ENCODE results near the gene ROCK2.

Gene ROCK2

DNA sequence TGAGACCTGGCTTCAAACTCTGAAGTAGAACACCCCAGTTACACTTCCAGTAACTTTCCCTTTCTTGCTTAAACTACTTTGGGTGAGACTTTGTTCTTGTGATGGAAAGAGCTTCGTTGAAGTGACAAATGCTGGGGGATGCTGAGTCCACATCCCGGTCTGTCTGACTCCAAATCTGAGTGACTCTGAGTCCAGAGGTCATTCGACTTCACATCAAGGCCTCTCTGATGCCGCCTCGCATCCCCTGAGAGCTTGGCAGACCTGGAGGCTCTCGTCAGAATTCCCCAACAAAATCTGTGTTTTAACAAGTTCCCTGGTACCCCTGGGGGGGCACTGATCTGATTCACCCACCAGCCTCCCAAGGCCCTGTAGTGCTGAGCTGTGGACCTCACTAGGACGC is 31.6 kb upstream of the ROCK2 start:
- TF ChIP-seq JUND (IDR thresholded peaks at IDR 0.05; ENCODE audit: low read depth): no peak
- in situ Hi-C loops (cut with HindIII; ENCODE audit: low pct_unique_long_range_greater_than_20kb, low sequenced_read_pairs): no loop called here
- DNase-seq (ENCODE audit: low read depth in 1 of 2, low spot score in 1 of 2): no peak

DNA sequence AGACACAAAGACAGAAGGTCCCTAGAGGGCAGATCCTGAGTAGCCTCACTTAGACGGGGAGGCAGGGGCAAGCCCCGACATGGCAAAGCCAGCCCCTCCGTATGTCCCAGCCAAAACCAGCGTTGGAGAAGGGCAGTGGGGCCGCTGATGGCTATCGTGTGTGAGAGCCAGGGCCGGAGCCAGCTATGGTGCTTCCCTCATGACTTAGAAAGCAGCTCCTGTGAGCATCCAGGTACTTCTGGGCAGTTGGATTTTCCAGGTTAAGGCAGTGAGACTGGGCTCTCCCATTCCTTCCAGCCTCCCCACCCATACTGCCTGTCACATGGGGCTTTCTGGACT is 31.2 kb upstream of the ROCK2 start:
- in situ Hi-C loops (cut with HindIII; ENCODE audit: low pct_unique_long_range_greater_than_20kb, low sequenced_read_pairs): no loop called here
- no peak for TF ChIP-seq JUND (IDR thresholded peaks at IDR 0.05; ENCODE audit: low read depth)
- DNase-seq (ENCODE audit: low read depth in 1 of 2, low spot score in 1 of 2): no peak

DNA sequence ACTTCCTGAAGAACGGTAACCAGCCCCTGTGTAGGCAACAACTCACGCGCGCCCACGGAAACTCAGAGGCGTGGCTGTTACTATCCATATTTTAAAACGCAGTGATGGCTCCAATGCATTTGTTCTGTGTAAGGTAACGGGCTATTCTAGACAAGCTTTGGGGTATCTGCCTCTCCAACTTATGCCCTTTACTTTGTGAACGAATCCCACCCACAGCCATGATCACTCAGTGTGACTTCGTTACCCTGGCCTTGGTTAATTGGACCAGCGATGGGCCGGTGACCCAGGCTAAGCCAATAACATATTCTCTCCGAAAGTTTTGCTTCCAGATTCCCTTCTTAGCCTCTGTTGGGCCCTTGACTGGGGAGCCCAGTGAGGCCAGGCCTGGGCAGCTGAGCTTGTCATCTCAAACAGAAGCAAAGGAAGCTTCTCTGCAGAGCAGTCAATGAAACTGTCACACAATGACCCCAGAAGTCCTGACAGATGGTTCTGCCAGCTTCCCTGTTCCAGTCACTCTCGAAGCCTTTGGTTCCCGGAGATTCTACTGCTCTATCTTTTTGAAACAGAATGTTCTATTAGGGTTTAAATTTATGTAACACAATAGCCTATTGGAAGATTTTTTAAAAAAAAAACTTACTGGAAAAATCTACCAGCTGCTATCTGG is 30.7 kb upstream of the ROCK2 start:
- DNase-seq (ENCODE audit: low read depth in 1 of 2, low spot score in 1 of 2): no peak
- in situ Hi-C loops (cut with HindIII; ENCODE audit: low pct_unique_long_range_greater_than_20kb, low sequenced_read_pairs): no loop called here
- no peak for TF ChIP-seq JUND (IDR thresholded peaks at IDR 0.05; ENCODE audit: low read depth)

DNA sequence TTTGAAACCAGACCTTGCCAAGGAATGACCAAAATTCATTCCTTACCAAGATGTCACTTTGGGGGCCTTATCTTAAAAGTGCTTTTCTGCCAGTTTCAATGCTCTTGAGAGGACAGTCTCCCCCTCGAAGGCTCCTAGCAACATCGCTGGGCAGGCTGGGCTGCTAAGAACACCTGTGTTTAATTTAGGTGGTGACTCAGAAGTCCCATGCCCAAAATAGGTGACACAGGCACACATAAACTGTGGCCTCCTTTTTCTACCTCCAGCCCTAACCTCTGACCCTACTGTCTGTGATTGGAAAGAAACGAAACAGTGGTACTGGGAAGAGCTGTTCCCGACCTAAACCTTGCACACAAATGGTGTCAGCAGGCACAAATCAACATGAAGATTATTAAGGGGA is 28.7 kb upstream of the ROCK2 start:
- no peak for TF ChIP-seq JUND (IDR thresholded peaks at IDR 0.05; ENCODE audit: low read depth)
- in situ Hi-C loops (cut with HindIII; ENCODE audit: low pct_unique_long_range_greater_than_20kb, low sequenced_read_pairs): no loop called here
- DNase-seq (ENCODE audit: low read depth in 1 of 2, low spot score in 1 of 2): no peak

DNA sequence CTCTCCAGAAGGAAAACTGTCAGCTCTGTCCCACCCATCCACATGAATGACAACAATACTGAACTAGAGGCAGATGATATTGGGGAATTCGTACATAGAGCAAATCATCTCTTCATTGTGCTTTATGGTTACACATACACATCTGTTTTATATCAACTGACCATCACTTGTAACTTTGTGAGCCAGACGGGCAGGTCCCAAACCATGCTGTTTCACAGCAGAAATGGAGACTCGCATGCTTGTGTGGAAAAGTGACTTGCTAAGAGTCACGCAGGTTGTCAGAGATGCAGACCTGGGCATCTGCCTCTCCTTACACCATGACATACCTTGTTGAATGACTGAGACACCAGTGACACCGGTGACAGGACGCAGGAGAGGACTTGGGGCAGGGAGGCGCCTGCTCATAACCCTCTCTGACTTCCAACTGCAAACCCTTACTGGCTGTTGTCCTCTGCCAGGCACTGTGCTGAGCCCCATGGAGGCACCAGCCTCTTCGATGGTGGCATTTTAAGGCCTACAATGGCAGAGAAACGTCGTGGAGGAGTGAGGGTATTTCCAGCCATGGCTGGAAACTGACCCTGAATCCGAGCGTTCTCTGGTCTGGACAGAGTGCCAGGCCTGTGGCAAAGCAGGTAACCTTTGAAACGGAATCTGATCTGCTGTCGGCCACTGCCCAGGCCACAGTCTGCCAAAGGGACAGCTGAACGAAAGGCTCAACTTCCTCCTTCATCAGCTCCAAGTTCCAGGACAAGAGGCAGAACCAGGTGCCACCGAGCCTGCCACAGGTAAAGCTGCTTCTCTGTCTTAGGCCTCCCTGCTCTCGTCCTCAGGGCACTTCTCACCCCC is 26.9 kb upstream of the ROCK2 start:
- in situ Hi-C loops (cut with HindIII; ENCODE audit: low pct_unique_long_range_greater_than_20kb, low sequenced_read_pairs): no loop called here
- no peak for DNase-seq (ENCODE audit: low read depth in 1 of 2, low spot score in 1 of 2)
- TF ChIP-seq JUND (IDR thresholded peaks at IDR 0.05; ENCODE audit: low read depth): no peak

- DNase-seq (ENCODE audit: low read depth in 1 of 2, low spot score in 1 of 2): peak in 1 of 2 experiments; percentile 51
- in situ Hi-C loops (cut with HindIII; ENCODE audit: low pct_unique_long_range_greater_than_20kb, low sequenced_read_pairs): no loop called here
- no peak for TF ChIP-seq JUND (IDR thresholded peaks at IDR 0.05; ENCODE audit: low read depth)
These were observed 26.1 kb upstream of the ROCK2 start for GRCh38 chr2:11370377-11371091.

- DNase-seq (ENCODE audit: low read depth in 1 of 2, low spot score in 1 of 2): no peak
- in situ Hi-C loops (cut with HindIII; ENCODE audit: low pct_unique_long_range_greater_than_20kb, low sequenced_read_pairs): no loop called here
- TF ChIP-seq JUND (IDR thresholded peaks at IDR 0.05; ENCODE audit: low read depth): no peak
These were observed 23.7 kb upstream of the ROCK2 start for GRCh38 chr2:11368059-11368572.

DNA sequence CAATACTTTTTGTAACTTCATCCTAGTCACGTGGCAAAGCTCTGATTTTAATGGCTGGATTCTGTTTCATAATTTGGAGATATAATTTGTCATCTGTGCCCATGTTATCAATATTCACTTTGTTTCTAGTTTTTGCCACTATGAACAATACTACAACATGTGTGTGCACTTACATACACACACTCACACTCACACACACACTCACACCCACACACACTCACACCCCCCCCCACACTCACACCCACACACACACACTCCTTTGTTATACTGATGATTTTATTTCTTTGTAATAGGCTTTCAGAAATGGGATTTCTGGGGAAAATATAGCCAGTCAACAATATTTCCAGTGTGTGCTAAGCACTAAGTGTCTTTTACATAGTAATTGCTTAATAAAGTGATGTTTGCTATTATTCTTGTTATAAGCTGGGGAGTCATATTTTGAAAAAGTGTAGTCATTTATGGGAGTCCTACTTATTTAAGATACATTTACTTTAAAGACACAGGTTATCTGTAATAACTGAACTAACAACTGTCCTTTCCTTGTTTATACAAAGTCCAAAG is 22.8 kb upstream of the ROCK2 start:
- no peak for DNase-seq (ENCODE audit: low read depth in 1 of 2, low spot score in 1 of 2)
- in situ Hi-C loops (cut with HindIII; ENCODE audit: low pct_unique_long_range_greater_than_20kb, low sequenced_read_pairs): no loop called here
- TF ChIP-seq JUND (IDR thresholded peaks at IDR 0.05; ENCODE audit: low read depth): no peak

GRCh38 chr2:11366326-11366741 is 21.9 kb upstream of the ROCK2 start:
- TF ChIP-seq JUND (IDR thresholded peaks at IDR 0.05; ENCODE audit: low read depth): no peak
- no peak for DNase-seq (ENCODE audit: low read depth in 1 of 2, low spot score in 1 of 2)
- in situ Hi-C loops (cut with HindIII; ENCODE audit: low pct_unique_long_range_greater_than_20kb, low sequenced_read_pairs): no loop called here

GRCh38 chr2:11365096-11365879 is 20.9 kb upstream of the ROCK2 start:
- TF ChIP-seq JUND (IDR thresholded peaks at IDR 0.05; ENCODE audit: low read depth): no peak
- no peak for DNase-seq (ENCODE audit: low read depth in 1 of 2, low spot score in 1 of 2)

DNA sequence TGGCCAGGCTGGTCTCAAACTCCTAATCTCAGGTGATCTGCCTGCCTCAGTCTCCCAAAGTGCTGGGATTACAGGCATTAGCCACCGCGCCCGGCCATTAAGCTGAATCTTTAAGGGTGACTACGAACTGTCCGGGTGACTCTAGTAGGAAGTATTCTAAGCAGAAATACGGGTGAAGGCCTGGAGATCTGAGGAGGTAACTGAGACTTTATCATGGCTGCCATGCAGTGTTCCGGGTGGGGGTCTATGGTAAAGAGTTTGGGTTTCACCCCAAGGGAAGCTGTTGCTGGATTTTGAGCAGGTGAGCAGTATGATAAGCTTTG is 20.1 kb upstream of the ROCK2 start:
- no peak for TF ChIP-seq JUND (IDR thresholded peaks at IDR 0.05; ENCODE audit: low read depth)
- no peak for DNase-seq (ENCODE audit: low read depth in 1 of 2, low spot score in 1 of 2)
- in situ Hi-C loops (cut with HindIII; ENCODE audit: low pct_unique_long_range_greater_than_20kb, low sequenced_read_pairs): no loop called here

More at GRCh38 chr2:11365096-11365879, 20.9 kb upstream of the ROCK2 start:
- in situ Hi-C loops (cut with HindIII; ENCODE audit: low pct_unique_long_range_greater_than_20kb, low sequenced_read_pairs): no loop called here

Measured in T47D (cell line).